Activated T-helper 17 cell treated with anti-CD3 and anti-CD28 coated beads, Interleukin-2, amount 50 U/mL, for 72 hours (primary cell): ENCODE measurements around the gene SMAD1. TPM values are rescaled to one million over a fixed set of nuclear protein-coding genes. Genes with fewer than 3 reads are reported as not detected.

ENCODE experiments used
- ATAC-seq: fragments of 150-1000 bp; cut with Tn5 transposase; replicated peaks from 2 replicates; pipeline ENCODE4 v1.10.0; 2021; ENCODE audit warnings: mild to moderate bottlenecking, moderate library complexity
- H3K27ac Mint-ChIP-seq: one replicate; pipeline ENCODE4 v1.8.0; 2022; ENCODE audit warnings: mixed read lengths
- H3K27me3 Mint-ChIP-seq: one replicate; pipeline ENCODE4 v1.8.0; 2022; ENCODE audit warnings: mixed read lengths
- H3K36me3 Mint-ChIP-seq: one replicate; pipeline ENCODE4 v1.8.0; 2022; ENCODE audit warnings: low read depth, mild to moderate bottlenecking, mixed read lengths
- H3K4me1 Mint-ChIP-seq: one replicate; pipeline ENCODE4 v1.8.0; 2022; ENCODE audit warnings: mixed read lengths
- H3K4me3 Mint-ChIP-seq: one replicate; pipeline ENCODE4 v1.8.0; 2022; ENCODE audit warnings: mild to moderate bottlenecking, mixed read lengths
- H3K9me3 Mint-ChIP-seq: one replicate; pipeline ENCODE4 v1.8.0; 2022; ENCODE audit warnings: mixed read lengths
- total RNA-seq, 2 donors: library from RNA; stranded (reverse); gene quantifications; one replicate each; pipeline ENCODE4 v1.2.3, GENCODE V29; 2022

Gene SMAD1
- total RNA-seq = 10 to 100 TPM in 1 of 2 donors, 1 to 10 TPM in 1; 2.5 to 12.4 TPM

DNA sequence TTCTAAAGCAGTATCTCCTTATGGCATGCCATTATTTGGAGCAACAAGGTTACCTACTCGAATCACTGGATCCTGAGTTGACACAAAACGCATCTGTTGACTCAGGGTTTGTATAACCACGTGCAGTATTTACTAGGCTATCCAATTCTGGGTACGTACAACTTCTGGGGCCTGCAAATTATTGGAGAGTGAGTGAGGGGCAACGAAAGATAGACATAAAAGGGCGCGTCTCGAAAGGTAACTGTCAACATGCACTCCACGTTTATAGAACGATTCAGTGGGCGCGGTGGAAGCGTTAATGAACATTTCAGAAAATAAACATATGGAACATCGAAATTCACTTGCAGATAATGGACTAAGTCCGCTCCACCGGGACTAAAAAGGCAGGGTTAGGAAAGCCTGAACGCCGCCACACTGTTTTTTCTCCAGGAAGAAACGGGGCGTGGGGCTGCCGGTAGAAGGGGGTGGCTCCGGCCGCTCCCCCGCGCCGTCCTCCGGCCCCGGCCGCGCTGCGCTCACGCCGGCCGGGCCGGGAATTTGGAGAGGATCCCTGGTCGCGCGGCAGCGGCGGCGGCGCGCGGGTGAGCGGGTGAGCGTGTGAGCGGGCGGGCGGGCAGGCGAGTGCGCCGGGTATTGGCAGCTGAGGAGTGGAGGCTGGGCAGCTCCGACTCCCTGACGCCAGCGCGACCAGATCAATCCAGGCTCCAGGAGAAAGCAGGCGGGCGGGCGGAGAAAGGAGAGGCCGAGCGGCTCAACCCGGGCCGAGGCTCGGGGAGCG, at the start of gene SMAD1:
Gene SMAD1 (plus strand): TSS at position 690 of the 778 bp plus-strand sequence. CDS start 32,761 bp downstream, outside the sequence.
- no peaks in the 10 kb centered on the region for H3K36me3 Mint-ChIP-seq
- peaks cover 5% of the 10 kb centered on the region for H3K27me3 Mint-ChIP-seq
- peak within 1 kb of the TSS; percentile 87 for H3K4me3 Mint-ChIP-seq
- ATAC-seq = peak; percentile 66
- H3K9me3 Mint-ChIP-seq = no peaks in the 10 kb centered on the region
- H3K27ac Mint-ChIP-seq = peak within 1 kb of the TSS; percentile 79
- H3K4me1 Mint-ChIP-seq = peaks cover 12% of the 10 kb centered on the region

DNA sequence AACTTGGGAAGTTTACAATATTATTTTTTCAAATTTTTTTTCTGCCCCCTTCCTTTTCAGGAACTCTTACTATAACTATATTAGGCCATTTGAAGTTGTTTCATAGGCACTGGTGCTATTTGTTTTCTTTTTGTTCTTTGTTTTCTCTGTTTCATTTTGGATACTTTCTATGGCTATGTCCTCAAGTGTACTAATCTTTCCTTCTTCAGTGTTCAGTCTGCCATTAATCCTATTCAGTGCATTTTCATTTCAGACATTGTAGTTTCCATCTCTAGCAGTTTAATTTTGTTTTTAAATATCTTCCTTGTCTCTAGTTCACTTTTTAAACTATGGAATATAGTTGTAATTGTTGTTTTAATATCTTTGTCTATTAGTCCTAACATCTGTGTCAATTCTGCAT, 48.0 kb upstream of the SMAD1 start:
- ATAC-seq = no peak
- H3K27me3 Mint-ChIP-seq = peaks cover 23% of the 10 kb centered on the region
- H3K27ac Mint-ChIP-seq = no peak overlapping the region

DNA sequence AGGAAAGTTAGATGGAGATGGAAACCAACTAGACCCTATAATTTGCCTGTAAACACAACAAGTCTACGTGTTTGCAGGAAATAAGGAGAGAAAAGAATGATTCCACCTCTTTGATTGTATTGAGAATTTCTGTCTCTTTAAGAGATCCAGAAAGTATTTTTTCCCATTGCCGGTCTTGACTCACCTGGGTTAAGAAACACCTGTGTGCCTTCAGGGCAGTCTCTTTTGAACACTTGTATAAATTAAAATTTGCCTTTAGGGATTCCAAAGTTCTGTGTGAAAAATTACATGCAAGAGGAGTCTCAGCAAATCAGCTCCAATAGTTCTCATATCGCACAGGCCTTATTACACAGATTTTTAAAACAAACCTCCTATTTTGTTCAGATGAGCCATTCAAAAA, 46.0 kb upstream of the SMAD1 start:
- ATAC-seq = no peak
- no peak overlapping the region for H3K4me3 Mint-ChIP-seq
- H3K27me3 Mint-ChIP-seq = peaks cover 23% of the 10 kb centered on the region
- H3K27ac Mint-ChIP-seq = no peak overlapping the region
- H3K36me3 Mint-ChIP-seq = no peaks in the 10 kb centered on the region
- H3K4me1 Mint-ChIP-seq = no peaks in the 10 kb centered on the region
- peaks cover 5% of the 10 kb centered on the region for H3K9me3 Mint-ChIP-seq

More for the DNA sequence above, 48.0 kb upstream of the SMAD1 start:
- Mint-ChIP-seq H3K4me3 (no peak overlapping the region), H3K36me3 (no peaks in the 10 kb centered on the region), H3K9me3 (peaks cover 5% of the 10 kb centered on the region), H3K4me1 (no peaks in the 10 kb centered on the region)

DNA sequence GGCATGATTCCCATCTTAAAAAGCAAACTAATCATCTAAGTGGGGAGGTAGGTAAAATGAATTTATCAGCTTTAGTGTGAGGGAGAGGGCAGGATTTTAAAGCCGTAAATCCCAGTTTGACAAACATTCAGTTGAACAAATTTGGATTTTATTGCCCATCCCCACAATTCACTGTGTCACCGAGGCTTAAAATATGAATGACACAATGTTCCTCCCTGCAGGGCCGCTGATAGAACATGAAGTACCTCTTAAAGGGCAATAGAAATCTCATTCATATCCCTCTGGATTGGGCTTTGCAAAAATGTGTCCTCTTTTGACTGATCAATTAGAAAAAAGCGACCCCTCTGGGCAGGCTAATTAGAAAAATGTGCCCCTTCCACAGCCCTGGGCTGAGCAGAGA, 45.5 kb upstream of the SMAD1 start:
- Mint-ChIP-seq H3K9me3 (peaks cover 5% of the 10 kb centered on the region), H3K4me1 (no peaks in the 10 kb centered on the region), H3K36me3 (no peaks in the 10 kb centered on the region), H3K27ac (no peak overlapping the region), H3K27me3 (peaks cover 23% of the 10 kb centered on the region), H3K4me3 (no peak overlapping the region)
- ATAC-seq = no peak

DNA sequence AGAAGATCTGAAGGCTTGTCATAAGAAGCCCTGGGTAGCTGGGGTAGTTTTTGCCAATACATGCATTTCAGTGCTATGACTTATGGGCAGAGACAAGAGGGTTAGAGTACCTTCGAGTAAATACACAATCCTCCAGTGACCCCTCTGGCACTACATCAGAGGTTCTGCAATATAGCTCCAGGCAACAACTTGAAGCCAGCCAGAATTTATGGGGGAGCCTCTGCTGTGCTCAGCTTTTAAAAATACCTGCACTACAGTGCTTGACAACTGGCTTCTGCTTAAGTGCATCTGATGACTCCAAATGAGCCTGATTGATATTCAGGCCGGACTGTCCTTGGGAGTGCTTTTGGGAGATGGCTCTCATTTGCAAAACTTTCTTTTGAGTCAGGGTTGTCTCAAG, 44.9 kb upstream of the SMAD1 start:
- H3K4me3 Mint-ChIP-seq = no peak overlapping the region
- no peaks in the 10 kb centered on the region for H3K4me1 Mint-ChIP-seq
- H3K27me3 Mint-ChIP-seq = peaks cover 23% of the 10 kb centered on the region
- H3K36me3 Mint-ChIP-seq = no peaks in the 10 kb centered on the region
- no peak for ATAC-seq
- no peak overlapping the region for H3K27ac Mint-ChIP-seq
- H3K9me3 Mint-ChIP-seq = peaks cover 5% of the 10 kb centered on the region

DNA sequence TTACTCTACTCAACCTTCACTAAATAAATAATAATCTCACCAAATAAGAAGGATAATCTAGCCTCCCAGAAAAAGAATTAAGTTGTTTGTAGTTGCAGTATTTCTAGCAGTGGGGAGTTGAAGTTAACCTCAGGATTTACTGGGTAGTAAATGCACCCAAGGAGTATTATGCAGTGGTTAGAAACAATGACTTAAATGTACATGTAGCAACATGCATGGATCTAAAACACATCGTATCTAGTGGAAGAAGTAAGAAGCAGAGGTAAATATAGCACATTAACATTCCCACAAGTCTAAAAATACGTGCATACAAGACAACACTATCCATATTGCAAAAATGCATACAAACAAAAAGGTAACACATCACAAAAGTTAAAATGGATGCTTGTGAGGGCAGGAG, 44.2 kb upstream of the SMAD1 start:
- Mint-ChIP-seq H3K36me3 (no peaks in the 10 kb centered on the region), H3K27me3 (peaks cover 18% of the 10 kb centered on the region), H3K27ac (no peak overlapping the region), H3K9me3 (peaks cover 5% of the 10 kb centered on the region), H3K4me3 (no peak overlapping the region), H3K4me1 (no peaks in the 10 kb centered on the region)
- ATAC-seq = no peak

DNA sequence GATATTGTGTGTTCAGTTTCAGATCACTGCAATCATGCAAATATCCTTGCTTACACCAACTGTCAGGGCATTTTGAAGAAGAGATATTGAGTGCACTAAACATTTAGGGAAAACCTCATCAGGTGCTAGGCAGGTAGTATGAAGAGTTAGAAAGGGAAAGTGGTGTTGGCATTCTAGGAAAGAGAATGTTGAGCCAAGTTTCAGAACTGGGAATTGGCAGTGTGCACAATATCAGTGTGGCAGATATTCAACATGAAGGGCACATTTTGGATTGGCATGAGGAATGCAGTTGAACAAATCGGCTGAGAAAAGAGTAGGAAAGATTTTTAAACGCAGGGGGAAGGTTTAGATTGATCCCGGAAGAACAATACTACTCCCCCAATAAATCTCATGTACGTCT, 43.4 kb upstream of the SMAD1 start:
- no peaks in the 10 kb centered on the region for H3K36me3 Mint-ChIP-seq
- peaks cover 18% of the 10 kb centered on the region for H3K27me3 Mint-ChIP-seq
- H3K9me3 Mint-ChIP-seq = peaks cover 5% of the 10 kb centered on the region
- H3K27ac Mint-ChIP-seq = no peak overlapping the region
- H3K4me1 Mint-ChIP-seq = no peaks in the 10 kb centered on the region
- ATAC-seq = no peak
- H3K4me3 Mint-ChIP-seq = no peak overlapping the region

DNA sequence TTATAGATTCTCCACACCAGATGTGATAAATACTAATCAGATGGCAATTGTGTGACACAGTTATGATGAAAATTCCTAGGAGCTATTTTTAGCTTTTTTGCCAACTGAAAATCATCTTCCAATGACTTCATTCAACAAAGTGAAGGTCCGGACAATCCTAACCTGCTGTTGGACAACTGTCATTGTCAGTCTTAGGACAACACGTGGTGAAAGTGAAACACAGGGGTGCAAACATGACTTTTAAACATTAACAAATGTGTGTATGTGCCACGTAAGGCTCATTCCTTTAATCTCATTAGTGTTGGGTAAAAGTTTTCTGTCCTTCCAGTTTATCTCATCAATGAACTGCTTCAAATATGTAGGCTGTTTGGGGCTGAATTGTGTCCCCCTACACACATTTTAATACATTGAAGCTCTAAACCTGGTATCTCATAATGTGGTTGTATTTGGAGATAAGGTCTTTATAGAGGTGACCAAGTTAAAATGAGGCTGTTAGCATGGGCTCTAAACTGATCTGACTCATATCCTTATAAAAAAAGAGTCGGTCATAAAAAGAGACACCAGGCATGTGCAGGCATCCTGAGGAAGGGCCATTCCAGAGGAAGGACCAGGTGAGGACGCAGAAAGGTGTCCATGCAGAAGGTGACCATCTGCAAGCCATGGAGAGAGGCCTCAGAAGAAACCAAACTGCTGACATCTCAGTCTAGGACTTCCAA, 41.2 kb upstream of the SMAD1 start:
- Mint-ChIP-seq H3K27me3 (peaks cover 15% of the 10 kb centered on the region), H3K27ac (no peak overlapping the region), H3K36me3 (no peaks in the 10 kb centered on the region), H3K9me3 (no peaks in the 10 kb centered on the region), H3K4me1 (no peaks in the 10 kb centered on the region), H3K4me3 (no peak overlapping the region)
- no peak for ATAC-seq

DNA sequence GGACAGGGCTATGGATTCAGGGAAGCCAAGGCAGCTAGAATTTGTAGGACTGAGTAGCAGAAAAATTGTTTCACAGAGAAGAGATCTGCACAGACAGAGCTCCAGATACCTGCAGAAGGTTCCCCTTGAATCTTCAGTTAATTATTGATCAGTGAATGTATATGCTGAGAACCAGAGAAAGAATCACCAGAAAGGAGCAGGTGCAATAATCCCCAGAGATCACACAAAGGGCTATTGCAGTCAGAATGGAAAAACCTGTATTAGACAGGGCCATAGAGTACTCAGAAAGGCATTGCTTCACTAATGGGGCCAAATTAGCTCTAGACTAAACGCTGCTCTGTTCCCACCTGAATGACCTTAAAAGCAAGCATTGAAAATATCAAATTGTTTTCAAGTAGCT, 35.5 kb upstream of the SMAD1 start:
- H3K4me1 Mint-ChIP-seq = no peaks in the 10 kb centered on the region

DNA sequence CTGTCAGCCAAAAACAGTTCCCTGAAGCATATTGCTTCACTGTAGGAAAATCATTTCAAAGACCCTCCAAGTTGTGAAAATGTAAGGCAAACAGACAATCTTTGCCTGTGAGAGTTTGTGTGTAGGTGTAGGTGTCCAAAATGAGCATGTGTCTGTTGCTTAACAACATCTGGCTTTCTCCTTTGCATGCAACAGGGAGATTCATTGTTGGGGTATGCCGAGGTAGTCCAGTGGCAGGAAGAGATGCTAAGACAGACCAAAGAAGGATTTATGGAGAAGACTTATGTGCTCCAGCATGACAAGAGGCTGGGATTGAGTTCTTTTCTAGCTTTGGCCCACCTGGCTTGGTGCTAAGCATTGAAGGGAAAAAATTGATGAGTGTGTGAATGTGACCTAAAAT, 29.8 kb upstream of the SMAD1 start:
- Mint-ChIP-seq H3K36me3 (no peaks in the 10 kb centered on the region), H3K27ac (no peak overlapping the region), H3K4me1 (no peaks in the 10 kb centered on the region), H3K27me3 (peaks cover 5% of the 10 kb centered on the region), H3K4me3 (no peak overlapping the region), H3K9me3 (no peaks in the 10 kb centered on the region)
- no peak for ATAC-seq

More for the DNA sequence above, 35.5 kb upstream of the SMAD1 start:
- no peaks in the 10 kb centered on the region for H3K9me3 Mint-ChIP-seq
- no peaks in the 10 kb centered on the region for H3K36me3 Mint-ChIP-seq
- H3K27ac Mint-ChIP-seq = no peak overlapping the region
- H3K4me3 Mint-ChIP-seq = no peak overlapping the region
- peaks cover 3% of the 10 kb centered on the region for H3K27me3 Mint-ChIP-seq
- no peak for ATAC-seq

DNA sequence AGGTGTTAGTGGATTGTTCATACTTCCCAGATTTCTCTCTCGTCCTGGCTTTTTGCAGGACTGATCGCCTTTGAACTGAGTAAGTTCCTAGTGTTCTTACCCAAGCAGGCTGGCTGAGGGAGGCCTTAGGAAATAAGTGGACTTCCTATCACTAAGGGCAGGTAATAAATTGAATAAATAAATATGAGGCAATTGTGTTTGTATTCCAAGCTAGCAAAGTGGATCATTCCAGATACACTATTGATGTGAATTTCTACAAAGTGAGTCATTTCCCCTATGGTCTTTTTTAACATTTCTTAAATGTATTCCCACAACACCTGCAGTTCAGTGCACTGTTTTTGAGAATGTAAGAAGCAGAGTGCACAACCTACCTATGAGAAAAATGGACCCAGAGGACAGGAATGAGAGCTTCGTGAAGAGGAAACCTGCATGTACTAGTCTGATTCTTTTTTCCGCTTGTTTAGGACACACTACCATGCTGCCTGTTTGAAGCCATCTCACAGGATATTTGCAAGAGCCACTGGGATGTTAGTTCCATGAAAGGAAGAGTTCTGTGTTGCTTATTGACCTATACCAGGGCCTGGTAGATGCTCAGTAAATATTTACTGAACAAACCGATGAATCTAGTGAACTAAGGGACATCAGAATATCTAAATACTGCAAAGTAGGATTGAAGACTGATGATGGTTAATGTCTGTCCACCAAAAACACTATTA, 29.0 kb upstream of the SMAD1 start:
- Mint-ChIP-seq H3K4me3 (no peak overlapping the region), H3K27ac (no peak overlapping the region), H3K36me3 (no peaks in the 10 kb centered on the region), H3K27me3 (peaks cover 5% of the 10 kb centered on the region), H3K4me1 (no peaks in the 10 kb centered on the region), H3K9me3 (no peaks in the 10 kb centered on the region)
- no peak for ATAC-seq

DNA sequence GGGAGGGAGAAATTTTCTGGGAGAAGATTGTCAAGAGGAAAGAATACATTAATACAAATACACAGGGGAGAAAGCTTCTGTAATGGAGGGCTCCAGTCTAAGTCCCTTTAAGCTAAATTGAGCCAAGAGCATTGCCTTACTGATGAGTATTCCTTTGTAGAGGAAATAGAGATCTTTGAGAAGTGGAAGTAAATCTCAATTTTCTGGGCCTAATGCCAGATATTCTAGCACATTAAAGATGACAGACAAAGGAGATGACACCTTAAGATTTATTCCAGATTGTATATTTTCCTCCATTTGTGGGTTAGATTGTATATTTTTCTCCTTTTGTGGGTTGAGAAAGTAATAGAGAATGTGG, 28.5 kb upstream of the SMAD1 start:
- Mint-ChIP-seq H3K4me1 (no peaks in the 10 kb centered on the region), H3K9me3 (no peaks in the 10 kb centered on the region), H3K27ac (no peak overlapping the region), H3K4me3 (no peak overlapping the region), H3K27me3 (peaks cover 5% of the 10 kb centered on the region), H3K36me3 (no peaks in the 10 kb centered on the region)
- no peak for ATAC-seq

DNA sequence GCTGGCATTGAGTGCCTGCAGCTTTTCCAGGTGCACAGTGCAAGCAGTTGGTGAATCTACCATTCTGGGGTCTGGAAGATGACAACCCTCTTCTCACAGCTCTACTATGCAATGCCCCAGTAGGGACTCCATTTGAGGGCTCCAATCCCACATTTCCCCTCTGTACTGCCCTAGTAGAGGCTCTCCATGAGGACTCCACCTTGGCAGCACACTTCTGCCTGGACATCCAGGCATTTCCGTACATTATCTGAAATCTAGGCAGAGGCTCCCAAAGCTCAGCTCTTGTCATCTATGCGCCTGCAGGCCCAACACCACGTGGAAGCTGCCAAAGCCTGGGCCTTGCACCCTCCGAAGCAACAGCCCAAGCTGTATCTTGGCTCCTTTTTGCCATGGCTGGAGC, 8.4 kb upstream of the SMAD1 start:
- peaks cover 5% of the 10 kb centered on the region for H3K27me3 Mint-ChIP-seq
- no peaks in the 10 kb centered on the region for H3K4me1 Mint-ChIP-seq
- no peak overlapping the region for H3K4me3 Mint-ChIP-seq
- ATAC-seq = no peak
- no peaks in the 10 kb centered on the region for H3K9me3 Mint-ChIP-seq
- no peaks in the 10 kb centered on the region for H3K36me3 Mint-ChIP-seq
- no peak overlapping the region for H3K27ac Mint-ChIP-seq

DNA sequence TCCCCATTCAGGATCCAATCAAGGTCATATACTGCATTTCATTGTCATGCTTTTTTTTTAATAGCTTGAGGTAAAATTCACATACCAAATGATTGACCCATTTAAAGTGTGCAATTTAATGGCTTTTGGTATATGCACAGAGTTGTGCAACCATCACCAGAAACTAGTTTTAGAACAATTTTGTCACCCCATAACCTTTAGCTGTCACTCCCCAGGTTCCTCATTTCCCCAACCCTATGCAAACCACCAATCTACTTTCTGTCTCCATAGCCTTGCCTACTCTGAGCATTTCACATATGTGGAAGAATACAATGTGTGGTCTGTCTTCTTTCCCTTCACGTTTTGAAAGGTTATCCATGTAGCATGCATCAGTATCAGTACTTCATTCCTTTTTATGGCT, 1.4 kb upstream of the SMAD1 start:
- Mint-ChIP-seq H3K27me3 (peaks cover 5% of the 10 kb centered on the region), H3K4me1 (peaks cover 12% of the 10 kb centered on the region), H3K9me3 (no peaks in the 10 kb centered on the region), H3K36me3 (no peaks in the 10 kb centered on the region), H3K4me3 (peak overlapping the region; percentile 87), H3K27ac (no peak overlapping the region)
- no peak for ATAC-seq

DNA sequence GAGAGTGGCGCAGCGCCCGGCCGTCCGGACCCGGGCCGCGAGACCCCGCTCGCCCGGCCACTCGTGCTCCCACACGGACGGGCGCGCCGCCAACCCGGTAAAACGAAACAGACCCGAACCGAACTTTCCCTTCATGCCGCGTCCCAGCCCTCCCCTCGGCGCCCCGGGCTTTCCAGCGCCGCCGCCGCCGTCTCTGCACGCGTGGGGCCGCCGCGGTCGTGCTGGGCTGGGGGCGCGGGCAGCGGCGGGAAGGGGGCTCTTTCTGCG, 222 bp downstream of the SMAD1 start:
- no peak overlapping the region for H3K27ac Mint-ChIP-seq
- no peak for ATAC-seq
- peaks cover 12% of the 10 kb centered on the region for H3K4me1 Mint-ChIP-seq
- H3K4me3 Mint-ChIP-seq = no peak overlapping the region
- peaks cover under 1% of the 10 kb centered on the region for H3K27me3 Mint-ChIP-seq
- no peaks in the 10 kb centered on the region for H3K36me3 Mint-ChIP-seq
- no peaks in the 10 kb centered on the region for H3K9me3 Mint-ChIP-seq
